Measurements from ENCODE around the gene CLECL1. TPM values are rescaled to one million over a fixed set of nuclear protein-coding genes. Genes with fewer than 3 reads are reported as not detected.
"Not testable (repeated sequence)": the region's sequence is repeated elsewhere in the genome, so short reads cannot be mapped to it uniquely, and the experiment has no call there.

CLECL1 gene
- total RNA-seq, 2 experiments from 2014 or later = 6.5 to 7.4 TPM

- POLR2A ChIA-PET = interaction anchor here (0.6 kb wide), 1 partner anchor 83 kb away, joined by 4 read pairs; no protein-coding TSS in a partner anchor
Measured at GRCh38 chr12:9738905-9739304, 6.0 kb upstream of the CLECL1 start.

DNA sequence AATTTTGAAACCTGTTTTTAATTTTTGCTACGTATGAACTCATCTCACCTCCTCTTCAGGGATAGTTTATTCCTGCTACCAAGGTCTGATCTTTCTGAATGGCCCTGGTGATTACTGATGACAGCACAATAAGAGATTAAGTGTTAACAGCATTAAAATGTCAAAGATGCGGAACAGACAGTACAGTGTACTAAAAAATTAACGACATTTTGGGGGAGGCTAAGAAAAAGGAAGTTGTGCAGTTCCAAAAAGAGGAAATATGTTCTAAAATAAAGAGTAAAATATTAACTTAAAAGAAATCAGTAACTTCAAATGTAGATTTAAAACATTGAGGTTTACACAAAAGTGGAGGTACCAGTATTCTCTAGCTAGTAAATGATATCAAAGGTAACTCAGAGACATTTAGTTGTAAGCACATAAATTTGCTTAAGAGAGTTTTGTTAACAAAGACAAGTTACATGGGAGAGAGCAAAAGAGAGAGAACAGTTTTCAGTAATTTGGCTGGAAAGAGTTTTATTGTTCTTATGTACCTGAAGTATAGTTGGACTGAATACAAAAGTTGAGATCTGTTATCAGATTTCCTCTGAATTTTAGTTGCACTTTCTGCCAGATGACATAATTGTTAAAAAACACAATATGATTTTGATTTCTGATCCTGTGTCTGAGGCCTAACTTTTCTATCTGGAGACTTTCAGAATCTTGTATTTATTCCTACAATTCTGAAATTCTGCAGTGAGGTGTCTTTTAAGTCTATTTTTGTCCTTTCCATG, 4.2 kb upstream of the CLECL1 start:
- DNase-seq = no peak
- ChIA-PET POLR2A (no interaction called here), CTCF (interaction anchor here (1.3 kb wide), 1 partner anchor 13 kb away, joined by 8 read pairs; no protein-coding TSS in a partner anchor)

More at GRCh38 chr12:9738905-9739304, 6.0 kb upstream of the CLECL1 start:
- Mint-ChIP-seq H3K27ac (peak overlapping the region; percentile 66), H3K4me3 (peak overlapping the region; percentile 54), H3K4me1 (ENCODE audit: low read depth) (peaks cover 66% of the 10 kb centered on the region)
- H3K27me3 Mint-ChIP-seq, H3K36me3 Mint-ChIP-seq, DNase-seq, H3K9me3 Mint-ChIP-seq, CTCF ChIA-PET: not testable (repeated sequence)
- intact Hi-C loops (cut with micrococcal nuclease) = loop anchor here (10.0 kb wide), 1 partner anchor 374 kb away; no protein-coding TSS in a partner anchor

GRCh38 chr12:9735601-9736000, 2.7 kb upstream of the CLECL1 start:
- peaks cover 2% of the 10 kb centered on the region for H3K9me3 Mint-ChIP-seq
- peaks cover 66% of the 10 kb centered on the region for H3K4me1 Mint-ChIP-seq (ENCODE audit: low read depth)
- peaks cover 14% of the 10 kb centered on the region for H3K36me3 Mint-ChIP-seq
- POLR2A ChIA-PET = no interaction called here
- CTCF ChIA-PET = interaction anchor here (1.3 to 2.5 kb wide), 2 partner anchors 15 to 27 kb away, joined by 4 to 10 read pairs; no protein-coding TSS in a partner anchor
- H3K27ac Mint-ChIP-seq = no peak overlapping the region
- no peak overlapping the region for H3K4me3 Mint-ChIP-seq
- DNase-seq = no peak
- intact Hi-C loops (cut with micrococcal nuclease) = loop anchor here (10.0 kb wide), 1 partner anchor 371 kb away; no protein-coding TSS in a partner anchor
- no peaks in the 10 kb centered on the region for H3K27me3 Mint-ChIP-seq

More for the DNA sequence above, 4.2 kb upstream of the CLECL1 start:
- no peak overlapping the region for H3K4me3 Mint-ChIP-seq
- H3K27ac Mint-ChIP-seq = peak overlapping the region; percentile 52
- intact Hi-C loops (cut with micrococcal nuclease) = loop anchor here (10.0 kb wide), 1 partner anchor 372 kb away; no protein-coding TSS in a partner anchor
- no peaks in the 10 kb centered on the region for H3K27me3 Mint-ChIP-seq
- H3K4me1 Mint-ChIP-seq (ENCODE audit: low read depth) = peaks cover 63% of the 10 kb centered on the region
- peaks cover 2% of the 10 kb centered on the region for H3K9me3 Mint-ChIP-seq
- H3K36me3 Mint-ChIP-seq = peaks cover 14% of the 10 kb centered on the region

GRCh38 chr12:9731797-9732196, 1.1 kb downstream of the CLECL1 start:
- H3K36me3 Mint-ChIP-seq = peaks cover 7% of the 10 kb centered on the region
- peaks cover 40% of the 10 kb centered on the region for H3K4me1 Mint-ChIP-seq (ENCODE audit: low read depth)
- ChIA-PET CTCF (interaction anchor here (1.0 to 4.8 kb wide), 3 partner anchors 11 to 66 kb away, joined by 4 to 45 read pairs (median 5); no protein-coding TSS in a partner anchor), POLR2A (interaction anchor here (1.0 to 3.1 kb wide), 5 partner anchors 9 to 84 kb away, joined by 4 to 12 read pairs (median 5); partner anchors contain the start of gene CD69)
- H3K9me3 Mint-ChIP-seq = no peaks in the 10 kb centered on the region
- H3K27ac Mint-ChIP-seq = peak overlapping the region; percentile 93
- peak overlapping the region; percentile 70 for H3K4me3 Mint-ChIP-seq
- no peak for DNase-seq
- no peaks in the 10 kb centered on the region for H3K27me3 Mint-ChIP-seq
- intact Hi-C loops (cut with micrococcal nuclease) = loop anchor here (2.0 to 10.0 kb wide), 4 partner anchors 29 to 367 kb away; partner anchors contain the start of gene CD69

- Mint-ChIP-seq H3K9me3 (no peaks in the 10 kb centered on the region), H3K4me3 (peak overlapping the region; percentile 70), H3K36me3 (peaks cover 7% of the 10 kb centered on the region), H3K27me3 (no peaks in the 10 kb centered on the region), H3K27ac (peak overlapping the region; percentile 93), H3K4me1 (ENCODE audit: low read depth) (peaks cover 37% of the 10 kb centered on the region)
- ChIA-PET CTCF (interaction anchor here (1.0 to 4.8 kb wide), 5 partner anchors 11 to 67 kb away, joined by 3 to 45 read pairs (median 4); no protein-coding TSS in a partner anchor), POLR2A (interaction anchor here (1.0 to 3.1 kb wide), 6 partner anchors 10 to 84 kb away, joined by 4 to 13 read pairs (median 5); partner anchors contain the start of genes CD69 and CLEC2D)
- DNase-seq = no peak
- intact Hi-C loops (cut with micrococcal nuclease) = loop anchor here (10.0 kb wide), 1 partner anchor 367 kb away; no protein-coding TSS in a partner anchor
Measured at GRCh38 chr12:9731393-9731792, 1.5 kb downstream of the CLECL1 start.

GRCh38 chr12:9730591-9730990, 2.3 kb downstream of the CLECL1 start:
- H3K27me3 Mint-ChIP-seq = no peaks in the 10 kb centered on the region
- CTCF ChIA-PET = interaction anchor here (1.0 to 4.8 kb wide), 5 partner anchors 12 to 399 kb away, joined by 3 to 45 read pairs (median 4); no protein-coding TSS in a partner anchor
- H3K36me3 Mint-ChIP-seq = peaks cover 7% of the 10 kb centered on the region
- peak overlapping the region; percentile 93 for H3K27ac Mint-ChIP-seq
- intact Hi-C loops (cut with micrococcal nuclease) = loop anchor here (10.0 kb wide), 1 partner anchor 366 kb away; no protein-coding TSS in a partner anchor
- POLR2A ChIA-PET = interaction anchor here (1.6 to 3.1 kb wide), 4 partner anchors 11 to 83 kb away, joined by 5 to 13 read pairs (median 8); partner anchors contain the start of gene CLEC2D
- H3K9me3 Mint-ChIP-seq = no peaks in the 10 kb centered on the region
- peak overlapping the region; percentile 70 for H3K4me3 Mint-ChIP-seq
- H3K4me1 Mint-ChIP-seq (ENCODE audit: low read depth) = peaks cover 35% of the 10 kb centered on the region
- no peak for DNase-seq

GRCh38 chr12:9730011-9730410, 2.9 kb downstream of the CLECL1 start:
- Mint-ChIP-seq H3K9me3 (no peaks in the 10 kb centered on the region), H3K36me3 (peaks cover 7% of the 10 kb centered on the region), H3K4me3 (peak overlapping the region; percentile 32), H3K27ac (peak overlapping the region; percentile 45), H3K4me1 (ENCODE audit: low read depth) (peaks cover 35% of the 10 kb centered on the region), H3K27me3 (no peaks in the 10 kb centered on the region)
- intact Hi-C loops (cut with micrococcal nuclease) = loop anchor here (10.0 kb wide), 1 partner anchor 365 kb away; no protein-coding TSS in a partner anchor
- no peak for DNase-seq
- ChIA-PET CTCF (interaction anchor here (1.0 to 4.8 kb wide), 7 partner anchors 12 to 398 kb away, joined by 3 to 45 read pairs (median 4); no protein-coding TSS in a partner anchor), POLR2A (interaction anchor here (0.8 to 3.1 kb wide), 6 partner anchors 11 to 82 kb away, joined by 3 to 13 read pairs (median 6); partner anchors contain the start of gene CLEC2D)

GRCh38 chr12:9729082-9729481, 3.8 kb downstream of the CLECL1 start:
- CTCF ChIA-PET = interaction anchor here (0.6 to 1.3 kb wide), 4 partner anchors 21 to 177 kb away, joined by 3 to 8 read pairs (median 4); no protein-coding TSS in a partner anchor
- POLR2A ChIA-PET = interaction anchor here (0.6 to 3.1 kb wide), 5 partner anchors 12 to 81 kb away, joined by 3 to 13 read pairs (median 6); partner anchors contain the start of gene CLEC2D

DNA sequence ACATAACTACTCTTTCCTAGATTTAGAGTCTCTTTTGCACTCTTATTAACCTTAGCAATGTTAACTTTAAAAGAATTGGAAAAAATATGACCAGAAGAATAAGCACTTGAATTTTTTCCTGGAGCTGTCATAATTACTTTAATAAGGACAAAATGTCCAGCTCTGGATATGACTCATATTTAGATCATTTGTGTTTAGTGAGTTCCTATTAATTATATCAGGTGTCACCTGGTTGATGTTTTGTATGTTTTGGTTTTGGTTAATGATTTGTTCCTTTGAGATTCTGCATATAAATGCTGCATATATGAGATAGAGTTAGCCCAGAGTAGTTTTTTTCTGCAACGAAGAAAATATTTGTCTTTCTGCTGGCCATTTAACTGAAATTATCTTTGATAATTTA, 5.1 kb downstream of the CLECL1 start:
- Mint-ChIP-seq H3K4me1 (ENCODE audit: low read depth) (peaks cover 28% of the 10 kb centered on the region), H3K27ac (no peak overlapping the region), H3K27me3 (no peaks in the 10 kb centered on the region), H3K36me3 (peaks cover 2% of the 10 kb centered on the region), H3K4me3 (peak overlapping the region; percentile 34), H3K9me3 (no peaks in the 10 kb centered on the region)
- intact Hi-C loops (cut with micrococcal nuclease) = no loop called here
- DNase-seq = no peak
- CTCF ChIA-PET = no interaction called here
- POLR2A ChIA-PET = no interaction called here

More at GRCh38 chr12:9729082-9729481, 3.8 kb downstream of the CLECL1 start:
- peaks cover 7% of the 10 kb centered on the region for H3K36me3 Mint-ChIP-seq
- intact Hi-C loops (cut with micrococcal nuclease) = no loop called here
- no peak for DNase-seq
- no peak overlapping the region for H3K27ac Mint-ChIP-seq
- no peaks in the 10 kb centered on the region for H3K27me3 Mint-ChIP-seq
- H3K4me3 Mint-ChIP-seq = no peak overlapping the region
- H3K4me1 Mint-ChIP-seq (ENCODE audit: low read depth) = peaks cover 35% of the 10 kb centered on the region
- no peaks in the 10 kb centered on the region for H3K9me3 Mint-ChIP-seq

- H3K4me1 Mint-ChIP-seq (ENCODE audit: low read depth) = peaks cover 23% of the 10 kb centered on the region
- intact Hi-C loops (cut with micrococcal nuclease) = no loop called here
- H3K4me3 Mint-ChIP-seq = peak overlapping the region; percentile 25
- peaks cover 7% of the 10 kb centered on the region for H3K36me3 Mint-ChIP-seq
- POLR2A ChIA-PET = no interaction called here
- no peaks in the 10 kb centered on the region for H3K9me3 Mint-ChIP-seq
- H3K27ac Mint-ChIP-seq = no peak overlapping the region
- CTCF ChIA-PET = interaction anchor here (0.9 to 2.2 kb wide), 4 partner anchors 16 to 17 kb away, joined by 3 to 11 read pairs (median 8); no protein-coding TSS in a partner anchor
- no peaks in the 10 kb centered on the region for H3K27me3 Mint-ChIP-seq
- DNase-seq = no peak
Measured at GRCh38 chr12:9725213-9725870, 7.6 kb downstream of the CLECL1 start.

DNA sequence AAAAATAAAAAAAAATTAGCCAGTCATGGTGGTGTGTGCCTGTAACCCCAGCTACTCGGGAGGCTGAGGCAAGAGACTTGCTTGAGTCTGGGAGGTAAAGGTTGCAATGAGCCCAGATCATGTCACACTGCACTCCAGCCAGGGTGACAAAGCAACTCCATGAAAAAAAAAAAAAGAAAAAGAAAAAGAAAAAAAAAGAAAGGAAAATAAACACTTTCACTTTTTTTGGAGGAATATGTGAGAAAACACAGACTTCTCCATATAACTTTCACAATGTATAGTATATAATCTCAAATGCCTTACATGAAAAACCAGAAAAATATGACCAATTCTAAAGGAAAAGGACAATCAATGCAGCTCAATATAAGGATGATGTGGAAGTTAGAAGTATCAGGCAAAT, 8.9 kb downstream of the CLECL1 start:
- Mint-ChIP-seq H3K9me3 (no peaks in the 10 kb centered on the region), H3K4me3 (no peak overlapping the region), H3K27ac (no peak overlapping the region), H3K36me3 (peaks cover 7% of the 10 kb centered on the region), H3K27me3 (no peaks in the 10 kb centered on the region), H3K4me1 (ENCODE audit: low read depth) (peaks cover 28% of the 10 kb centered on the region)
- ChIA-PET CTCF (interaction anchor here (2.0 to 2.2 kb wide), 2 partner anchors 16 to 19 kb away, joined by 11 read pairs; no protein-coding TSS in a partner anchor), POLR2A (no interaction called here)
- no peak for DNase-seq
- intact Hi-C loops (cut with micrococcal nuclease) = no loop called here

Measured in activated CD4-positive, alpha-beta memory T cell treated with anti-CD3 and anti-CD28 coated beads for 36 hours (primary cell).